Skeletal muscle cell (primary cell): Measurements from ENCODE around the gene SIGLEC9.
"Not testable (repeated sequence)": the region's sequence is repeated elsewhere in the genome, so short reads cannot be mapped to it uniquely, and the experiment has no call there.

Experiments used
- DNase-seq: peaks from one replicate; pipeline ENCODE4 v3.0.0-alpha.2; 2010; ENCODE audit warnings: low read depth
- H3K4me3 ChIP-seq: 2 replicates; pipeline ENCODE4 v1.5.1; 2011; ENCODE audit warnings: low read depth, mild to moderate bottlenecking, control low read depth, low read length, moderate library complexity

Gene SIGLEC9

DNA sequence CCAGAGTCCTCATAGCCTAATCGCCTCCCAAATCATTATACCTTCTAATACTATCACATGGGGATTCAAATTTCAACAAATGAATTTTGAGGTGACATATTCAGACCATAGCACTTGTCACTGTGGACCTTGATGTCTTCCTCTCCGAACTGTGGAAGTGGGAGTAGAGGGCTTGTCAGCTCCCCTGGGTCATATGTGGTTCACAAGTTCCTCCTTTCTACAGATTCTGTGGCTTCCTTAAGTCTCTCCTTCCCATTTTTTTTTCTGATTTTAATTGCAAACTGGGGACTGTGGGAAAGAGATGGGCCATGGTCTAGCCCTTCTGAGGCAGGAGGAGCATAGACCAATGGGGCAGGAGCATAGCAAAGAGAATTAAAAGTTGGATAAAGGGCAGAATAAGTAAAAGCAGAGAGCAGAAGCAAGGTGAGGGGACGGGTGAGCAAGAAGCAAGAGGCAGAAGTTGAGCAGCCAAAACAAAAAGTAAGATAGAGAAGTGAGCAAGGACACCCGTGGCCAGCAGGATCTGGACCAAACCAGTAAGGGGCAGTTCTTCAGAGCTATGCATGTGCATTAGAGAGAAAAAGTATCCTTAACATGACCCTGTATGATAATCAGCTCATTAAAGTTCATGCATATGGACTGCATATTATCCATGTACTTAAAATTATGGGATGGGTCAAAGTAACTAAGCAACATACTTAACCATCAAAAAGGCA is 14.8 kb downstream of the SIGLEC9 start:
- H3K4me3 ChIP-seq, result no peak overlapping the region
- DNase-seq, result no peak

GRCh38 chr19:51140441-51140840 is 15.7 kb downstream of the SIGLEC9 start:
- no peak overlapping the region for H3K4me3 ChIP-seq
- DNase-seq, result no peak

DNA sequence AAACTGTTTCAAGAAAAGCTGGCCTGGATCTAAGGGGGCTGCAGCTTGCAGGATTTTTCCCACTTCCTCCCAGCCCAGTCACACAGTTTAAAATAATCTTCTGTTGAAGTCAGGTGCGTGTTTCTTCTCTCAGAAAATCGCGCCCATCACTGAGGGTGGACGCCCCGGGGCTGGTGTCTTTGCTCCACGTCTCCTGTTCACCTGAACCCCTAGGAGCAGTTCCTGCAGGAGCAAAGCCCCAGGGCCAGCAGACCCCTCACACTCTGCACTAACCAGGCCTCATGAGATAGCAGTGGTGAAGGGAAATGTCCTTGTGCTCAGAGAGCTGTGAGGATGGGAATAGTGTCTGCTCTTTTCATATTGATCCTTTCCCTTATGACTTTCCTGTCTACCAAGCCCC is 16.5 kb downstream of the SIGLEC9 start:
- no peak overlapping the region for H3K4me3 ChIP-seq

DNA sequence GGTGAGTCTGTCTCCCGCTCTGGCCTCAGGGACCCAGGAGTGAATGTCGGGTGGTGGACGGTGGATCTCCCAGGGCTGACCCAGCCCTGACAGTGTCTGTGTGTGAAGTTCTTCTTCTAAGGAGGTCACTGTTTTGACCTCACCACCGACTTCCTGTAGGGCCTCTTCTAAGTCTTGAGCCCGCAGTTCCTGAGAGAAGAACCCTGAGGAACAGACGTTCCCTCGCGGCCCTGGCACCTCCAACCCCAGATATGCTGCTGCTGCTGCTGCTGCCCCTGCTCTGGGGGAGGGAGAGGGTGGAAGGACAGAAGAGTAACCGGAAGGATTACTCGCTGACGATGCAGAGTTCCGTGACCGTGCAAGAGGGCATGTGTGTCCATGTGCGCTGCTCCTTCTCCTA is 17.4 kb downstream of the SIGLEC9 start, which contains the start of gene SIGLEC7:
TSS of gene SIGLEC7 (plus strand) at position 183 of the 400 bp plus-strand sequence. CDS start at position 252, 69 bp downstream.
- no peak within 1 kb of the TSS for H3K4me3 ChIP-seq
- DNase-seq, result no peak

More for the DNA sequence above, 16.5 kb downstream of the SIGLEC9 start:
- no peak for DNase-seq

DNA sequence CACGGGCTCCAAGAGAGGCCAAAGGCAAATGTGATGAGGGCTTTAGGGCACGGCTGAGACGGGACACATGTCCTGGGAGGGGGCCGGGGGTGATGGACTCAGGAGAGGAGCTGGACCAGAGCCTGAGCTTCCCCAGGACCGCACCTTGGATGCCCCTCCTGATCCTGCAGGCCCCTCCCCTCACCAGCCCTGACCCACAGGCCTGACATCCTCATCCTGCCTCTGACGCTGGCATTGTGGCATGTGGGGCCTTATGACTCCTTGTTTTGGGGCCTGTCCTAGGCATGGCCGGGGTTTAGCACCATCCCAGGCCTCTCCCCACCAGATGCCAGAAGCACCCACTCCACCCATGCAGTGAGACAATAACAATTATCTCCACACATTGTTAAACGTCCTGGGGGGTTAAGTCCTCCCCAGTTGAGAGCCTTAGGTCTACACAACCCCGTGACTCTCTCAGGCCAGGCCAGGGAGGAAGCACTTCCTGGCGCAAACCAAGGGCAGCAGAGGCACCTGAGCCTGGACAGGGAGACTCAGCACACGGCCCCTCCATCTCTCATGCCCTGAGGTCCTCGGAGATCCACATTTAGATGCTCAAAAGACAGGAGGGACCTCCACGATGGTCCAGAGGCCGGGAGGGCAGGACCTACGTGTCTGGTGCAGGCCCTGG is 18.2 kb downstream of the SIGLEC9 start:
- not testable (repeated sequence) for DNase-seq, H3K4me3 ChIP-seq

DNA sequence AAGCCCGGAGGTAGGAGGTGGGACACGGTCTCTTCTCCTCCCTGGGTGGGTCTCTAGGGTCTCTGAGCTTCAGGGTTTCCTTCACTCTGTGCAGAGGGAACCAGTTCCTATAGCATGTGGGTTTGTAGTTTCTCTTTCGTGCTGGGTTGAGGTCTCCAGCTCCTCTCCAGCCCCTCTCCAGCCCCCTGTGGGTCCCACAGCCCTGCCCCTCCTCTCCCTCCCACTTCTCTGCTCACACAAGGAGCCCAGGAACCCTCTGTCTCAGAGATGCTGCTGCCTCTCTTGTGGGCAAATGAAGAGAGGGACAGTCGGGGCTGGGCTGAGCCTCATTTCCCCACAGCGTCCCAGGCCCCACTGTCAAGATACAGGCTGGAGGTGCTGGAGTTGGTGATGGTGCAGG is 18.8 kb downstream of the SIGLEC9 start:
- DNase-seq, result no peak
- no peak overlapping the region for H3K4me3 ChIP-seq

- no peak for DNase-seq
- no peak overlapping the region for H3K4me3 ChIP-seq
Observed at GRCh38 chr19:51144482-51145045, 19.9 kb downstream of the SIGLEC9 start.

DNA sequence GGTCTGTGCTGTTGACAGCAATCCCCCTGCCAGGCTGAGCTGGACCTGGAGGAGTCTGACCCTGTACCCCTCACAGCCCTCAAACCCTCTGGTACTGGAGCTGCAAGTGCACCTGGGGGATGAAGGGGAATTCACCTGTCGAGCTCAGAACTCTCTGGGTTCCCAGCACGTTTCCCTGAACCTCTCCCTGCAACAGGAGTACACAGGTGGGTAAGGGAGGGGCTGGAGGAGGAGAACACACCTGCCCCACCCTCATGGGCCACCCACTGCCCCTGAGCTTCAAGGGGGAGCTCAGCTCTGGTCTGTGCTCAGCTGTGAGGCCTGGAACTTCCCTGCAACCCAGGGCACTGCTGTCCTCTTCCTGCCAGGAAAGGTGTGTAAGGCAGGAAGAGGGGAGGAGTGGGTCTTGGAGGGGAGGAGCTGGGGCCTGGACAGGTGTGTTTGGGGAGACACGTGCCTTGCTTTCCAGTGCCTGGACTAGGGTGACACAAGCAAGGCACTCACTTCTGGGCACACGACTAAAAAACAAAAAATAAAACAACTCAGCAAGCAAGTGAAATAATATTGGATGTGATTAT is 21.3 kb downstream of the SIGLEC9 start:
- no peak for DNase-seq
- no peak overlapping the region for H3K4me3 ChIP-seq

GRCh38 chr19:51146751-51147150 is 22.0 kb downstream of the SIGLEC9 start:
- no peak for DNase-seq
- no peak overlapping the region for H3K4me3 ChIP-seq

DNA sequence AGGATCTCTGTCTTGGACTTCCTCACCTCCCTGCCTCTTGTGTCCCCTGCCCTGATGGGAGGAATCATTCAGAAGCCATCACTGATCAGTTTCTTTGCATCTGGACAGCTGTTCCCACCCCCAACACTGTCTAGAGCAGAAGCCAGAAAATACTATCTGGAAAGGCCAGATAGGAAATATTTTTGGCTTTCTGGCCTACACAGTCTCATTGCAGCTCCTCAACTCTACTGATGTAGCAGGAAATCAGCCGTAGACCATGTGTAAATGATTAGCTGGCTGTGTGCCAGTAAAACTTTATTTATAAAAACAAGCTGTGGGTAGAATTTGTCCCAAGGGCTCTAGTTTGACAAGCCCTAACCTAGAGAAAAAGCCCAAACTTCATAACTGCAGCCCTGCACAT is 23.0 kb downstream of the SIGLEC9 start:
- no peak overlapping the region for H3K4me3 ChIP-seq
- DNase-seq, result no peak

DNA sequence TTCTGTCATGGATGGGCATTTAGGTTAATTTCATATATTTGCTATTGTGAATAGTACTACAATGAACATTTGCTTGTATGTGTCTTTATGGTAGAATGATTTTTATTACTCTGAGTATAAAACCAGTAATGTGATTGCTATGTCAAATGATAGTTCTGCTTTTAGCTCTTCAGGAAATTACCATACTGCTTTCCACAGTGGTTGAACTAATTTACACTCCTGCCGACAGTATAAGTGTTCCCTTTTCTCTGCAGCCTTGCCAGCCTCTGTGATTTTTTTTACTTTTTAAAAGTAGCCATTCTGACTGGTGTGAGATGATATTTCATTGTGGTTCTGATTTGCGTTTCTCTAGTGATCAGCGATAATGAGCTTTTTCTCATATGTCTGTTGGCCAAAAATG is 23.9 kb downstream of the SIGLEC9 start:
- H3K4me3 ChIP-seq, result no peak overlapping the region

DNA sequence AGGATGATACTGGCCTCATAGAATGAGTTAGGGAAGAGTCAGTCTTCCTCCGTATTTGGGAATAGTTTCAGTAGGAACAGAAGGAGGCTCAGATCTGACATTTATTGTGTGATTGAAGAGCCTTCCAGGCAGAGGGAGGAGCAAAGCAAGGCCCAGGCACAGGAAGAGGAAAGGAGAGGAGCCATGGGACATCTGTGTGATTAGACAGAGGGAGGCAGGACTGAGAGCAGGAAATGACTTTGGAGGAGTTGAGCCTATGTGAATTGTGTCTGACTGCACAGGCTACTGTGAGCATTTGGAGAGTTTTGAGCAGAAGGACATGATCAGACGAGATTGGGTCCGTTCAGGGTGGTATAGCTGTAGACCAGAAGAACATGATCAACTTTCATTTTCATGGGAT is 25.9 kb downstream of the SIGLEC9 start:
- H3K4me3 ChIP-seq, result no peak overlapping the region

More for the DNA sequence above, 23.9 kb downstream of the SIGLEC9 start:
- DNase-seq, result no peak

DNA sequence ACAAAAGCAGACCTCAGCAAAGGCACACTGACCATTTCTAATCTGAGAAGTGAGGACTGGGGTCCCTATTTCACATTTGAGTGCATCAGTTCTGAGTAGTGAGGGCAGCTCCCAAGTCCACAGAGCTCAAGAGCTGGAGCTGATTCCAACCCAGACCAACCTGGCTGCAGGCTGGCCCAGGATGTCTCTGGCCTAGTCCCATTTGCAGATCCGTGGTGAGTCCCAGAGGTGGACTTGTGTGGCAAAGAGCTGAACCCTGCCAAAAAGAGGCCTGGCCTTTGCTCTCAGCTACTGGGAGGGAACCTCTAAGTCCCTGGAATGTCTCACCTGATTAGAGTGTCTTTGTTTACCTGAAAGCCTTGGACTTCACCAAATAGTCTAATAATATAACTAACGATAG is 32.0 kb downstream of the SIGLEC9 start:
- no peak overlapping the region for H3K4me3 ChIP-seq
- no peak for DNase-seq

More for the DNA sequence above, 25.9 kb downstream of the SIGLEC9 start:
- no peak for DNase-seq

GRCh38 chr19:51157265-51157664 is 32.6 kb downstream of the SIGLEC9 start:
- H3K4me3 ChIP-seq, result no peak overlapping the region
- DNase-seq, result no peak

DNA sequence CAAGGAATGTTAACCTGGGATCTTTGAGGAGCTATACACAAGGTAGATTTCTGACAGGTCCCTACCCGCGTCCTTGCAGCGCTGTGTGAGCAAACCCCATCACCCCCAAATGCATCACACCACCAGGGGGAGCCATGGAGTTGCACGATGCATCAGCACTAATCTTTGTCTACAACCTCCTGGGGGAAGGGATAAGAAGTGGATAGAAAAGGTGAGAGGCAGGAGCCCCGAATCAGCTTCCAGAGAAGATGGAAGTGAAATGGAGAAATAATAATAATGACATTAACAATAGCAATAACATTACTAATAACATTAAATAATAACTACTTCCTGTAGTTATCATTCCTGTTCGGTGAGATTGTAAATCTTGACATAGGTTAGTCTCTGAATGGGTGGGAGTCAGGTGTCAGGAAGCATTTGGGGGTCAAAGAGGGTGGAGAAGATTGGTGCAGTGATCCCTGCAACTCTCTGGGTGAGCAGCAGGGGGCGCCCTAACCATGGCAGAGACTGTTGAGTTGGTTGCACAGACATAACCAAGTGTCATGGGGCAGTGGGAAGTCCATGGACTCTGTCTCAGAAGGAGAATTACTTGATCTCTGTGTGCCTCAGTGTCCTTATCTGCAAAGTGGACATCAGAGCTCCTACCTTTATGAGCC is 33.9 kb downstream of the SIGLEC9 start:
- no peak for DNase-seq
- H3K4me3 ChIP-seq, result no peak overlapping the region

- no peak overlapping the region for H3K4me3 ChIP-seq
- DNase-seq, result no peak
Observed at GRCh38 chr19:51159656-51160055, 35.0 kb downstream of the SIGLEC9 start.

DNA sequence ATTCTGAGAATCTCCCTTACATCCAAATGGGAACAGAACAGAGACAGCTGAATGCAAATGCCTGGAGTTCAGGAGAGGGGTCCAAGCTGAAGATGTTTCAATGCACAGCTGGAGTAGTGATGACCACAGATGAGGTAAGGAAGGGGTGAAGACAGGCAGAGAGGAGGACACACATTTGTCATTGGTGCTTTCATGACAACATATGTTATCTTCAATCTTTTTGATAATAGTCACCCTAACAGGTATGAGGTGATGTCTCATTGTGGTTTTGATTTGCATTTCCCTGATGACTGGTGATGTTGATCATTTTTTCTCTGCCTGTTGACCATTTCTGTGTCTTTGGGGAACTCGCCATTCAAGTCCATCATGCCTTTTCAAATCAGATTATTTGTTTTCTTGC is 36.6 kb downstream of the SIGLEC9 start:
- no peak overlapping the region for H3K4me3 ChIP-seq
- DNase-seq, result no peak

DNA sequence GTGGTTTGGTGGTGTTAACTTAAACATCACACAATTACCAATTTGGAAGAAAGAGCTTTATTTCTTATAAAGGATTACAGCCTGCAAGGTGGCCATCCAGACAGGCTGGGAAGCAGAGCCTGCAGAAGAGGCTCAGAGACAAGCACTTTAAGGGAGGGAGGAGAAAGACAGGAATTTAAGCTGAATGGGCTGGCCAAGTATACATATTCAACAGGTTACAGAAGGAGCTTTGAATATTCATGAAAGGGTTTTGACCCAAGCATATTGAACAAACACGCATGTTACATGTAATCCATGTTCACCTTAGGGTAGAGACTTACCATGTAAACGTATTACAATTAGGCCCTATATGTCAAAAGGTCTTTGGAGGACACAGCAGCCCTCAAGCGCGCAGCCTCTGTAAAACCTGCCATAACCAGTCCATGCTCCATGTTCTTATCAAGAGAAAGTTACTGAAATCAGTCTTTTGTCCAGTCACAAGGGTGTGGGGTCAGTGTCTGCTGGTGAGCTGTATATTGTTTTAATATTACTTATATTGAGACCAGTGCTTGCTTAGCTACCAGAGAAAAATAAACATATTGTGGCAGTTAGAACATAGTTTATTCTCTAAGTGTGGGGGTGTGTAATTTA is 37.3 kb downstream of the SIGLEC9 start:
- no peak for DNase-seq
- no peak overlapping the region for H3K4me3 ChIP-seq

DNA sequence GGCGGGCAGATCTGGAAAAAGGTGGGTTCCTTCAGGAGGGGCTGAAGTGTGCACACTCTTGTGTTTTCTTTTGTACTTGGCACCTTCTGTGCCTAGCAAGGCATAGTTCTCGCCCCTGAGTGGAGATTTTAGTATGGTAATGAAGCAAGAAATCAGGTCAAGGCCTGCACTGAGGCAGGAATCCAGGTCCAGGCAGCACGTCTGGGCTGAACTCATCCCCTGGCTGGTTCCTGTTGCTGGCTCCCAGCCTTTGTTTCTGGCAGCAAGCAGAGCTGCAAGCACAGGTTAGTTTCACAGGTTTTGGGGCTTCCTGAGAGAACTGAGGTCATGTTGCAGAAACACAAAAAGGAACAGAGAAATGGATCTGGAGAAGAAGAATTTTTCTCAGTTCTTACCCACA is 38.6 kb downstream of the SIGLEC9 start:
- no peak for DNase-seq
- H3K4me3 ChIP-seq, result no peak overlapping the region
